ENCODE data around the gene EPN1. TPM values are rescaled to one million over a fixed set of nuclear protein-coding genes. Genes with fewer than 3 reads are reported as not detected.

The EPN1 gene
- total RNA-seq = 59.1 and 74.6 TPM in 2 replicates

GRCh38 chr19:55674841-55675660 lies at the start of gene EPN1:
EPN1 (plus strand) TSS chr19:55675226; CDS start chr19:55678628, 3,402 bp downstream.

GRCh38 chr19:55640577-55641425 lies 34.2 kb upstream of the EPN1 start, which contains the start of gene ZNF580:
ZNF580 (plus strand) TSS chr19:55641002; CDS start chr19:55642509, 1,507 bp downstream.

GRCh38 chr19:55643003-55643886 lies 31.8 kb upstream of the EPN1 start, which contains the start of gene ZNF581:
ZNF581 (plus strand) TSS chr19:55643649; CDS start chr19:55644572, 923 bp downstream.

GRCh38 chr19:55647732-55648584 lies 27.1 kb upstream of the EPN1 start, which contains the start of gene CCDC106:
CCDC106 (plus strand) TSS chr19:55648212; CDS start chr19:55649047, 835 bp downstream.

GRCh38 chr19:55654868-55655647 lies 20.0 kb upstream of the EPN1 start, which contains the start of gene U2AF2:
U2AF2 (plus strand) TSS chr19:55655035; CDS start chr19:55655105, 70 bp downstream.

GRCh38 chr19:55738302-55738701 lies 63.3 kb downstream of the EPN1 start, which contains the start of gene NLRP9:
NLRP9 (minus strand) TSS chr19:55738402; CDS start chr19:55738374, 28 bp downstream.

GRCh38 chr19:55758797-55759196 lies 83.8 kb downstream of the EPN1 start, which contains the start of gene RFPL4A:
RFPL4A (plus strand) TSS chr19:55759097; CDS start chr19:55761801, 2,704 bp downstream.

Small RNAs within 50 kb of the gene (small RNA-seq; reads per million reads assigned to genes)
- not detected for gene AC010525.2

Other genes with a start within 250 kb of the EPN1 start
- gene SHISA7, start 231.9 kb upstream of the EPN1 start, total RNA-seq = not detected in 2 replicates
- gene ISOC2, start 213.6 kb upstream of the EPN1 start, total RNA-seq = 60.9 and 67.6 TPM in 2 replicates
- not detected in 2 replicates for gene C19orf85, start 210.5 kb upstream of the EPN1 start, total RNA-seq
- 2.5 and 9.8 TPM in 2 replicates for gene ZNF628, start 198.6 kb upstream of the EPN1 start, total RNA-seq
- 10.7 and 15.7 TPM in 2 replicates for gene NAT14, start 190.0 kb upstream of the EPN1 start, total RNA-seq
- 0.33 and 0.57 TPM in 2 replicates for gene SSC5D, start 186.8 kb upstream of the EPN1 start, total RNA-seq
- not detected in 2 replicates for gene SBK2, start 138.1 kb upstream of the EPN1 start, total RNA-seq
- under 0.01 and 0.10 TPM in 2 replicates for gene SBK3, start 129.7 kb upstream of the EPN1 start, total RNA-seq
- 5.1 and 11.8 TPM in 2 replicates for gene ZNF579, start 94.4 kb upstream of the EPN1 start, total RNA-seq
- gene FIZ1, start 75.7 kb upstream of the EPN1 start, total RNA-seq = 3.9 and 4.9 TPM in 2 replicates
- 11.9 and 13.7 TPM in 2 replicates for gene ZNF524, start 74.9 kb upstream of the EPN1 start, total RNA-seq
- 1.2 and 2.0 TPM in 2 replicates for gene ZNF865, start 69.6 kb upstream of the EPN1 start, total RNA-seq
- 4.5 and 6.5 TPM in 2 replicates for gene ZNF784, start 50.7 kb upstream of the EPN1 start, total RNA-seq
- 6.9 and 7.4 TPM in 2 replicates for gene ZNF580, start 34.2 kb upstream of the EPN1 start, total RNA-seq
- gene ZNF581, start 31.6 kb upstream of the EPN1 start, total RNA-seq = 20.1 and 34.9 TPM in 2 replicates
- 9.4 and 14.0 TPM in 2 replicates for gene CCDC106, start 27.0 kb upstream of the EPN1 start, total RNA-seq
- 109 and 121 TPM in 2 replicates for gene U2AF2, start 20.2 kb upstream of the EPN1 start, total RNA-seq
- not detected in 2 replicates for gene NLRP9, start 63.2 kb downstream of the EPN1 start, total RNA-seq
- gene RFPL4A, start 83.9 kb downstream of the EPN1 start, total RNA-seq = 2.3 TPM in 1 of 2 replicates, not detected in the other
- 0.33 TPM in 1 of 2 replicates, not detected in the other for gene RFPL4AL1, start 93.9 kb downstream of the EPN1 start, total RNA-seq
- gene NLRP11, start 156.8 kb downstream of the EPN1 start, total RNA-seq = under 0.01 TPM in 1 of 2 replicates, not detected in the other
- gene NLRP4, start 161.3 kb downstream of the EPN1 start, total RNA-seq = not detected in 2 replicates

Measured in vein endothelial cell (primary cell).